OCI-LY1 (cell line): Measurements from ENCODE around the gene TBC1D22B.

Experiments used
- EZH2 ChIP-seq: fragments of 200-600 bp; sonication (generic), shearing (Covaris generic); IDR thresholded peaks from 2 replicates; pipeline ENCODE4 v1.8.0; 2017; ENCODE audit warnings: borderline replicate concordance, mixed run types, mild to moderate bottlenecking, antibody characterized with exemption, low read length, moderate library complexity, mixed read lengths
- TF ChIP-seq, protein P1 (sequence below): fragments of 200-600 bp; sonication (generic), shearing (Covaris generic); IDR thresholded peaks from 2 replicates; pipeline ENCODE4 v1.5.1; 2017; ENCODE audit warnings: mild to moderate bottlenecking, antibody characterized with exemption, low read length, moderate library complexity, mixed read lengths

DNA sequence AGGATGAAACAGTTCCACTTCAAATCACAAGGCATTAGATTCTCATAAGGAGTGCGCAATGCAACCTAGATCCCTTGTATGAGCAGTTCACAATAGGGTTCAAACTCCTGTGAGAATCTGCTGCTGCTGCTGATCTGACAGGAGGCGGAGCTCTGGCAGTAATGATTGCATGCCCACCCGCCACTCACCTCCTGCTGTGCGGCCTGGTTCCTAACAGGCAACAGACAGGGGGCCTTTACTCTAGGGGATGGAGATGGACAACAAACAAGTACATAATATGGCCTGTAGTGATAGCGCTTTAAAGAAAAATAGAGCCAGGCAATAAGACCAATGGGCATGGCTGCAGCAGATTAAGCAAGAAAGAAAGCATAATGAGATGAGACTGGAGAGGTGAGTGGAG lies 2.7 kb upstream of the TBC1D22B start:
- TF ChIP-seq, protein P1, sequence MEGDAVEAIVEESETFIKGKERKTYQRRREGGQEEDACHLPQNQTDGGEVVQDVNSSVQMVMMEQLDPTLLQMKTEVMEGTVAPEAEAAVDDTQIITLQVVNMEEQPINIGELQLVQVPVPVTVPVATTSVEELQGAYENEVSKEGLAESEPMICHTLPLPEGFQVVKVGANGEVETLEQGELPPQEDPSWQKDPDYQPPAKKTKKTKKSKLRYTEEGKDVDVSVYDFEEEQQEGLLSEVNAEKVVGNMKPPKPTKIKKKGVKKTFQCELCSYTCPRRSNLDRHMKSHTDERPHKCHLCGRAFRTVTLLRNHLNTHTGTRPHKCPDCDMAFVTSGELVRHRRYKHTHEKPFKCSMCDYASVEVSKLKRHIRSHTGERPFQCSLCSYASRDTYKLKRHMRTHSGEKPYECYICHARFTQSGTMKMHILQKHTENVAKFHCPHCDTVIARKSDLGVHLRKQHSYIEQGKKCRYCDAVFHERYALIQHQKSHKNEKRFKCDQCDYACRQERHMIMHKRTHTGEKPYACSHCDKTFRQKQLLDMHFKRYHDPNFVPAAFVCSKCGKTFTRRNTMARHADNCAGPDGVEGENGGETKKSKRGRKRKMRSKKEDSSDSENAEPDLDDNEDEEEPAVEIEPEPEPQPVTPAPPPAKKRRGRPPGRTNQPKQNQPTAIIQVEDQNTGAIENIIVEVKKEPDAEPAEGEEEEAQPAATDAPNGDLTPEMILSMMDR = no peak
- no peak for TF ChIP-seq EZH2
